Fibroblast of skin of left biceps (primary cell): ENCODE data around the gene RAMP1.
A peak's percentile ranks its signal among the peaks of the same experiment; 100 is the strongest.
"Not testable (repeated sequence)": the region's sequence is repeated elsewhere in the genome, so short reads cannot be mapped to it uniquely, and the experiment has no call there.

Experiments
- DNase-seq, 2 experiments: peaks; one replicate each; pipeline ENCODE4 v3.0.0-alpha.2; 2013; ENCODE audit warnings: low read depth in 2 of 2

The RAMP1 gene

DNA sequence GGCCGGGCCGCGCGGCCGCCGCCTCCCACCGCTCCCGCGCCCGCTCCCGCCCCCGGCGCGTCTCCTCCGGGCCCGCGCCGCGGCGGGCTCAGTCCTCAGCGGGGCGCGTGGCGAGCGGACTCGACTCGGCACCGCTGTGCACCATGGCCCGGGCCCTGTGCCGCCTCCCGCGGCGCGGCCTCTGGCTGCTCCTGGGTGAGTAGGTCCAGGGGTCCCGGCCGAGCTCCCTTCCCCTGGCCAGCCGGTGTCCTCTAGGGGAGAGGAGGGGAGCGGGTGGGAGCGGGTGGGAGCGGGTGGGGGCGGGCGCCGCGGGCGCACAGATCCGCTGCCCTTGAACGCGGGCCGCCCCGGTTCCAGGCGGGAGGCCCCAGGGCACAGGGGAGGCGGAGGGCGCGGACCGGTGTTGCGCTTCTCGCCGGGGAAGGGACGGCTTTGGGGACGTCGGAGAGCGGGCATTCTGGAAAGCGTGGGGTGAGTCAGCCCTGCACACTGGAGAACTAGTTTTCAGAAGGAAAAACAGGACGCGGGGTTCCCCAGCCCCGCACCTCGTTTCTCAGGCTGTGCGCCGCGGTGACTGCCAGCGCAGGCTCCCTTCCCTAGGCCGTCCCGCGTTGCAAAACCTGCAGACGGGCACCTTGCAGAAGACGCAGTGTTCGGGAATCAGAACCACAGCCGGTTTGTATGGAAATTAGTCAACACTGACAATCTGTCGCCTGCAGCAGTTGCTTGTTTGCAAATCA lies at the start of gene RAMP1:
Gene RAMP1, plus strand, starts transcription at position 91 of the 740 bp plus-strand sequence. Its CDS starts 53 bp downstream, at position 144.
- no peak for DNase-seq

GRCh38 chr2:237815637-237816036 lies 43.8 kb upstream of the RAMP1 start:
- no peak for DNase-seq

DNA sequence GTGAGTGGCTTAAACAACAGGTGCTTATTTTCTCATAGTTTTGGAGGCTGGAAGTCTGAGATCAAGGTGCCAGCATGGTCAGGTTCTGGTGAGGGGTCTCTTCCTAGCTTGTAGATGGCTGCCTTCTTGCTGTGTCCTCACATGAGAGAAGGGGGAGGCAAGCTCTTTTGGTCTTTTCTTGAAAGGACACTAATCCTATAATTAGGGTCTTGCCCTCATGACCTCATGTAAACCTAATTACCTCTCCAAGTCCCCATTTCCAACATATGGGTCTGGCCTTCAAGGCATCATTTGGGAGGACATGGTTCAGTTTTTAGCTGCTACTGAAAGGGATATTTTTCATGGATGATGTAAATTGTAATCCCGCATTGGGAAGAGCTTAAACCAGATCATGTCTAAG lies 42.9 kb upstream of the RAMP1 start:
- no peak for DNase-seq

GRCh38 chr2:237818066-237818473 lies 41.4 kb upstream of the RAMP1 start:
- DNase-seq = peak; percentile 66 to 69

DNA sequence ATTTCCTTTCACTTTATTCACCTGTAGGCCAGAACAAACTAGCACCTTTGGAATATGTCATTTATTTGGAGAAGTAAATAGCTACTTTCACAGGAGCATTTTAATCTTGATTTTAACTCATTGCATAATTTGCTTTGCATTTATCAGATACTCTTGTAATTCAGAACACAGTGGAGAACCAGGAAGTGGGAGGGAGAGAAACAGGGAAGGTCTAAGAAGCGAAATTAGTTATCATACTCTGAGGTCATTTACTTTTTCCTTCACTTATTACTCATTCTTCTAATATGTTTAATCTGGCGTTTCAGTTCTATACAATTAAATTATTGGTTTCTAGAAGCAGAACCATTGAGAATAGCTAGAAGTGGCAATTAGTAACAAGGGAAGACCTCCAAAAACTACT lies 40.2 kb upstream of the RAMP1 start:
- no peak for DNase-seq

DNA sequence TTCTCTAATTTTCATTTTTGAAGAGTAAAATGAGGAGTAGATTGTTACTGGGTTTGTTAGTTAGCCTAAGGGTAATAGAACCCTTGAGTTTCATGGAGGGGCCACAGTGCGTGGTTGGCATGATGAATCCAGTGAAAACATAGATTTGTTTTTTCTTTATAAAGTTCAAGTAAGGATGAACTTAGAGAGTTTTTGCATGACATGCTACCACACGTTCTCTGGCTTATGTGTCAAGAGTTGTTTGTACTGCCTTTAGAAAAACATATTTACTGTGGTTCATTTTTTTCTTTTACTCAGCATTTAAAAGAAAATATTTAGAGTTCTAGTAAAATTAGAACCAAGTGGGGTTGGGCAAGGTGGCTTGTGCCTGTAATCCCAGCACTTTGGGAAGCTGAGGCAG lies 39.0 kb upstream of the RAMP1 start:
- no peak for DNase-seq

DNA sequence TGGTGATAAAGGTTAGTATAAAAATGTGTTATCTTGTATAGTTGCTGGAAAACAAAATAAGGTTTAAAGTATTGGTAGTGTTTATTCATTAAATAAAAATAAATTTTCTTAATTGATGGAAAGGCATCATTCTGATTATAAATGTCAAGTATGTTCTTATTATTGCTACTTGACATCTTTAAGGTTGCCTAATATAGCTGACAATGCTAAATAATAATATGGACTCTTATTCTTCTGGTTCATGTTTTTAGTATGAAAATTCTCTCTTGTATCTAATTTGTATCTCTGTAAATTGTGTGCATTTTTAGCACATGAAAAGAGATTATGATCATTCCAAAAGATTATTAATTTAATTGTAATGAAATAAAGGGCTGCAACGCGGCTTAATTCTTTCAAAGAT lies 35.9 kb upstream of the RAMP1 start:
- no peak for DNase-seq

- DNase-seq = no peak
Observed at GRCh38 chr2:237824085-237824484, 35.3 kb upstream of the RAMP1 start.

DNA sequence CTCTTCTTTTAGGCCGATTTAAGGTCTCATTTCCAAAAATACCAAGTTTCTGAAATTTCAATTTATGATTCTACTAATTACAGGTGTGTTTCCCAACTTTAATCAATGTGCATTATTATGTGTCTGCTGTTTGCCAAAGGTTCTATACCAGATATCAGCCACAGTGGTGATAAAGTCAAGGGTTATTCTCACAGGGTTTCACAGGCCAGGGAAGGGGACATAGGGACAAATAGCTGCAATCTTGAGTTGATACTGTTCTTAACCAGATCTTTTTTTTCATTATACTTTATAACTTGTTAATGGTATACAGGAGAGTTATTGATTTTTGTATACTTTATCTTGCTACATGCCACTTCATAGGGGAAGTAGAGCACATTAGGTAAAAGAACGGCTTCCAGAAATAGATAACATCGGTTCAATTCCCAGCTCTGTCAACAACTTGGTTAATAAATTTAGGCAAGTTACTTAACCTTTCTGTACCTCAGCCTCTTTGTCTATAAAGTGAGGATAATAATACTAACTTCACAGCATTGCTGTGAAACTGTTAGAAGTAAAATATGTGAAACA lies 31.9 kb upstream of the RAMP1 start:
- no peak for DNase-seq

- DNase-seq = no peak
Observed at GRCh38 chr2:237830522-237830921, 28.9 kb upstream of the RAMP1 start.

- peak; percentile 15 to 21 for DNase-seq
Observed at GRCh38 chr2:237833546-237833945, 25.9 kb upstream of the RAMP1 start.

- no peak for DNase-seq
Observed at GRCh38 chr2:237835372-237835771, 24.1 kb upstream of the RAMP1 start.

GRCh38 chr2:237841051-237841450 lies 18.4 kb upstream of the RAMP1 start:
- DNase-seq = no peak

- not testable (repeated sequence) for DNase-seq
Observed at GRCh38 chr2:237848940-237849339, 10.5 kb upstream of the RAMP1 start.

DNA sequence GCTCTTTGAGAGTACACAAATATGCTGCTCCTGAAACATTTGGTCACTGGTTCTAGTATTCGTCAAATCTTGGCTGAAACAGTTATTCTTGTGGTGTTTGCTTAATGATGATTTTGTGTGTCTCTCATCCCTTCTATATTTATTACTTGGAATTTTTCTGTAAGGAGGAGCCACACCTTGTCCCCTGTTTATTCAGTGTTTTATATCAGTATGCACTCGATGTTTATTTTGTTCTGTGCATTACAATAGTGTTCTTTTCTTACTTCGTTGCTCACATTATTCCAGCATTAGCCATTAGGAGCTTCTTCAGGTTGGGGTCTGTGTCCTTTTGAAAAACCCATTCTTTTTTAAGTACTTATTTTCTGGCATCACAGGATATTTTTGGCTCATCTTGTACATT lies 5.1 kb upstream of the RAMP1 start:
- no peak for DNase-seq

DNA sequence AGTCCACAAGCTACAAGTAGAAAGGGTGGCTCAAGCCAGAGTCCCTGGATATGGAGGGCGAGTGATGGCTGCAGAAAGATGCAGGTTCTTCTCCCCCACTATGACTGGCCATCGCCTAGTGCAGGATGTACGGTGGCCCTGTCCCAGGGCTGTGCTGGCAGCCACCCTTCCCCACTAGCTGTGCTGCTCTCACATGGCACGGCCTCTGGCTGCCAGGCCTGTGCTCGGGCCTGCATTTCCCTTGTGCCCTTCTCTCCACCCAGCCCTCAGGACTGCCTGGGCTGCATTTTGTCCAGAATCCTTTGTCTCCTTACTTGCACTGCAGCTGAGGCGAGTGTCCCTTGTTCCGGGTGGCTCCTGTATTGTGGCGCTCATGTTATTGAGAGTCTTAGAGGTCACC lies 1.6 kb upstream of the RAMP1 start:
- DNase-seq = no peak

- DNase-seq = peak in 1 of 2 experiments; percentile 32
Observed at GRCh38 chr2:237858294-237859081, 935 bp upstream of the RAMP1 start.

DNA sequence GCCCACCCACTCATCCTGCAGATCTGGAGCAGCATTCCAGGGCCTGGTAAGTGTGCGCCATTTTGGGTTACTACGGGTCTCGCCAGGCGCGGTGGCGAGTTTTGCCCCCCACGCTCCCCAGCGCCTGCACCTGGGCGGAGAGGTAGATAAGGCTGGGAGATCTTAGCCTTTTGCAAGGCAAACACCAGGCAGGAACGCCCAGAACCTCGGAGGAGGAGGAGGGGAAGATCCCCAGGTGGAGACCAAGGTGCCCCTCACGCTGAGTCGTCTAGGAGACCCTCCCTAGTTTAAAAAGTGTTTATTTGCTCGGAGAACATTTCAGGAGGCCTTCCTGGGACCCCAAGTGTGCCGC lies 365 bp upstream of the RAMP1 start:
- no peak for DNase-seq

DNA sequence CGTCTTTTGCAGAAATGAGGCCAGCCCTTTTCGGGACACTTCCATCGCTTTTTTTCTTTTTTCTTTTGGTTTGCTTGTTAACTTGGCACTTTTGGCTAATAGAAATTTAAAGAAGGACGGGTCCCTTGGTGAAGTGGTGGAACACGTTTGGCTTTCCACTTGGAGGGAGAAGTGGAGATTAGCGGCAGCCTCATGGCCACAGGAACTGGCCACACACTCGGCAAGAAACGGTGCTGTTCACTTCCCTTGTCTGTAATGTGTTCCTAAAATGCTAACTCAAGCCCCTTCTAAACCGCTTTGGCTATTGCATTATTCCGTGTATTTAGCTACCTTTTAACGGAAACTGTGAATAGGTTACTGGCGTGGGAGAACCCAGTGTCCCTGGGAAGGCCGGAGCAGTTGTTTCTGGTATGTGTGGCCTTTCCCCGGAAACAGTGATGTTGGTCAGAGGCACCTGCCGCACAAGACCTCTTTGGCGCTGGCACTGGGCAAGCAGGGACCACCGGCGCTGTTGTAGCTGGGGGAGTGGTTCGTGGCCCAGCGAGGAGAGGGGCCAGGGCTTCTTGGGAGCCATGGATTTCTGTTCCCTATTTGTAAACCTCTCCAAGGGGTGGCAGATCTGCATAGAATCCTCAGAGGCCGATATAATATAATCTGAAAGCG lies 981 bp downstream of the RAMP1 start:
- DNase-seq = no peak

DNA sequence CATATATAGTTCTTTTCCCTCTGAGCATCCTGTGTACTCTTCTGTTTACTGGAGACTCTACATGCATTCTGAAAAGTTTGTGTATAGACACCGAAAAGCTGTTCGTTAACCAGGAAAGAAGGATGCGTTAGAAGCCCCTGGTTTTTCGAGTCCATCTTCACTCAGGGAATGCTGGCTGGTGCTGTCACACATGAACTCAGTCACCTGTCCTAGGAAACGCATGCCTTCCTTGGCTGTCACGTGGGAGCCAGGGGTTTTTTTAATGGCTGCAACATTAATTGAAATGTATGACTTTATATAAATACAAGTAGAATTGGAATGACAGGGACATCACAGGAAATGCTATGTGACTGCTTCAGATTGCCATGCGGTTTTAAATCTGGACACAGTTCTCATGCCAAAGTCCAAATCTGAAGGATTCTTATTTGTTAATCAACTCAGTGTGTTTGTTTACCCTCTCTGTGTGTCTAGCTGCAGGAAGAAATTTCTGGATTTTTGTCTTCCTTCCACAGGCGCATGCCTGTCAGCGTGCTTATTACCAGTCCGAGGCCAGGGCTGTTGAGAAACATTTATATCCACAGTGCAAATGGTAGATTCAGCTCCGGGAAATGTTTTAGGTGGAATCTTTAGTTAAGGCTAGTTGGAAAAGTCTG lies 2.6 kb downstream of the RAMP1 start:
- DNase-seq = no peak

GRCh38 chr2:237862528-237862895 lies 3.1 kb downstream of the RAMP1 start:
- DNase-seq = no peak

DNA sequence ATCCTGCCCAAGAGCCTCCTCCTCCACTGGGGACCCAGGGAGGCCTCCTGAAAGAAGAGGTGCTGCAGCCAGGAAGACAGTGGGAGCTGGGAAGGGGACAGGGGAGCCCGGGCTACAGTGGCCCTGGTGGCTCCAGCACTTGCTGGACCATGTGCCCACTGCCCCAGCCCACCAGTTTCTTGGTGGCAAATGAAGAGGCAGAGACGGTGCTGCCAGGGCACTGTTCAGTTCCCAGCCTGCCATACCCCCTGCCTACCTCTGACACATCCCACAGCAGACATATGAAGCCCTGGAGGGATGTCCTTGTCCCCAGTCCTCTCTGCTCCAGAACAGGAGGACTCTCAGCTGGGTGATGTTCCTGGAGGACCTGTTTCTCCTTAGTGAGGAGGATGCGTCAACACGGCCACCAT lies 3.7 kb downstream of the RAMP1 start:
- DNase-seq = no peak
